Right kidney (tissue), 9 donors: ENCODE measurements around the gene PCDH7.

Source experiments
- DNase-seq: peaks from one replicate; pipeline ENCODE4 v3.0.0-alpha.2; 2016
- long read RNA-seq, 8 donors: transcript quantifications; one replicate each; lab custom pipeline, GENCODE V29; 2026

The PCDH7 gene, protein sequence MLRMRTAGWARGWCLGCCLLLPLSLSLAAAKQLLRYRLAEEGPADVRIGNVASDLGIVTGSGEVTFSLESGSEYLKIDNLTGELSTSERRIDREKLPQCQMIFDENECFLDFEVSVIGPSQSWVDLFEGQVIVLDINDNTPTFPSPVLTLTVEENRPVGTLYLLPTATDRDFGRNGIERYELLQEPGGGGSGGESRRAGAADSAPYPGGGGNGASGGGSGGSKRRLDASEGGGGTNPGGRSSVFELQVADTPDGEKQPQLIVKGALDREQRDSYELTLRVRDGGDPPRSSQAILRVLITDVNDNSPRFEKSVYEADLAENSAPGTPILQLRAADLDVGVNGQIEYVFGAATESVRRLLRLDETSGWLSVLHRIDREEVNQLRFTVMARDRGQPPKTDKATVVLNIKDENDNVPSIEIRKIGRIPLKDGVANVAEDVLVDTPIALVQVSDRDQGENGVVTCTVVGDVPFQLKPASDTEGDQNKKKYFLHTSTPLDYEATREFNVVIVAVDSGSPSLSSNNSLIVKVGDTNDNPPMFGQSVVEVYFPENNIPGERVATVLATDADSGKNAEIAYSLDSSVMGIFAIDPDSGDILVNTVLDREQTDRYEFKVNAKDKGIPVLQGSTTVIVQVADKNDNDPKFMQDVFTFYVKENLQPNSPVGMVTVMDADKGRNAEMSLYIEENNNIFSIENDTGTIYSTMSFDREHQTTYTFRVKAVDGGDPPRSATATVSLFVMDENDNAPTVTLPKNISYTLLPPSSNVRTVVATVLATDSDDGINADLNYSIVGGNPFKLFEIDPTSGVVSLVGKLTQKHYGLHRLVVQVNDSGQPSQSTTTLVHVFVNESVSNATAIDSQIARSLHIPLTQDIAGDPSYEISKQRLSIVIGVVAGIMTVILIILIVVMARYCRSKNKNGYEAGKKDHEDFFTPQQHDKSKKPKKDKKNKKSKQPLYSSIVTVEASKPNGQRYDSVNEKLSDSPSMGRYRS (N-terminal part only)
- long read RNA-seq, donor 1, full-length matches to known transcripts, result 1 of 1 reads
- long read RNA-seq, donor 1, partial matches to known transcripts, result 0 of 1 reads
- long read RNA-seq, donor 1, other reads (novel, unspliced or antisense), result 0 of 1 reads
- long read RNA-seq, donor 2, full-length matches to known transcripts, result 5 of 5 reads
- long read RNA-seq, donor 2, partial matches to known transcripts, result 0 of 5 reads
- long read RNA-seq, donor 2, other reads (novel, unspliced or antisense), result 0 of 5 reads
- long read RNA-seq, donor 3, full-length matches to known transcripts, result 5 of 5 reads
- long read RNA-seq, donor 3, partial matches to known transcripts, result 0 of 5 reads
- long read RNA-seq, donor 3, other reads (novel, unspliced or antisense), result 0 of 5 reads
- long read RNA-seq, donor 4, full-length matches to known transcripts, result 13 of 21 reads
- long read RNA-seq, donor 4, partial matches to known transcripts, result 8 of 21 reads
- long read RNA-seq, donor 4, other reads (novel, unspliced or antisense), result 0 of 21 reads
- long read RNA-seq, donor 5, full-length matches to known transcripts, result 7 of 7 reads
- long read RNA-seq, donor 5, partial matches to known transcripts, result 0 of 7 reads
- long read RNA-seq, donor 5, other reads (novel, unspliced or antisense), result 0 of 7 reads
- long read RNA-seq, donor 6, full-length matches to known transcripts, result 8 of 8 reads
- long read RNA-seq, donor 6, partial matches to known transcripts, result 0 of 8 reads
- long read RNA-seq, donor 6, other reads (novel, unspliced or antisense), result 0 of 8 reads
- long read RNA-seq, donor 7, full-length matches to known transcripts, result 9 of 18 reads
- long read RNA-seq, donor 7, partial matches to known transcripts, result 9 of 18 reads
- long read RNA-seq, donor 7, other reads (novel, unspliced or antisense), result 0 of 18 reads
- long read RNA-seq, donor 8, full-length matches to known transcripts, result 3 of 3 reads
- long read RNA-seq, donor 8, partial matches to known transcripts, result 0 of 3 reads
- long read RNA-seq, donor 8, other reads (novel, unspliced or antisense), result 0 of 3 reads

- DNase-seq, result peak; percentile 80
Observed at GRCh38 chr4:30720021-30720660, at the start of gene PCDH7. PCDH7 (plus strand) TSS chr4:30720369; CDS start chr4:30721423, 1,054 bp downstream.

DNA sequence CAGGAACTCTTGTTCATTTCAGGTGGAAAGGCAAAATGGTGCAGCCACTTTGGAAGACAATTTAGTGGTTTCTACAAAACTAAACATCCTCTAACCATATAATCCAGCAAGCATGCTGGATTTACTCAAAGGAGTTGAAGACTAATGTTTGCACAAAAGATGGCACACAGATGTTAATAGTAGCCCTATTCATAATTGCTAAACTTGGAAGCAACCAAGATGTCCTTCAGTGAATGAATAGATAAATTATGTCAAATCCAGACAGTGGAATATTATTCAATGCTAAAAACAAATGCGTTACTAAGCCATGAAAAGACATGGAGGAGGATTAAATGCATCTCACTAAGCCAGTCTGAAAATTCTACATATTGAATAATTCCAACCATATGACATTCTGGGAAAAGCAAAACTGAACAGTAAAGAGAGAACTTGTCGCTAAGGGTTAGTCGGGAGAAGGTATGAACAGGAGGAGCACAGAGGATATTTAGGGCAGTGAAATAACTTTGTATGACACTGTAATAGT, 48.2 kb upstream of the PCDH7 start:
- no peak for DNase-seq

DNA sequence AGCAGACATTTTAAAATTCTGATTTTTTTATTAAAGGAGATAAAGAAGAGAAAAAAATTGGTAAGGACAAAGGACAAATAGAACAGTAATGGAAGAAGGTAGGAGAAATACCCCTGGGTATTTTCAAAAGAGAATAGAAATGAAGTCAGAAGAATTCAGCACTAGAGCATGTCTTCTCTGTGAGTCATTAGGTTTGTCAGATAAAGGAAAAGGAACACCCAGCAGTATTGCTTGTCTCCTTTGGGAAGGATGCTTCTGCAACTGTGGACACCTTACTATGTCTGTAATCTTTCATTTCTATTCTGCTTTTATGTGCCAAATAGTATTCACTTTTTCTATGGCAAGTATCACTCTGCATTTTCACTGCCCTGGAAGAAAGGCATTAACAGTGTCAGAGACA, 24.0 kb upstream of the PCDH7 start:
- DNase-seq, result no peak

DNA sequence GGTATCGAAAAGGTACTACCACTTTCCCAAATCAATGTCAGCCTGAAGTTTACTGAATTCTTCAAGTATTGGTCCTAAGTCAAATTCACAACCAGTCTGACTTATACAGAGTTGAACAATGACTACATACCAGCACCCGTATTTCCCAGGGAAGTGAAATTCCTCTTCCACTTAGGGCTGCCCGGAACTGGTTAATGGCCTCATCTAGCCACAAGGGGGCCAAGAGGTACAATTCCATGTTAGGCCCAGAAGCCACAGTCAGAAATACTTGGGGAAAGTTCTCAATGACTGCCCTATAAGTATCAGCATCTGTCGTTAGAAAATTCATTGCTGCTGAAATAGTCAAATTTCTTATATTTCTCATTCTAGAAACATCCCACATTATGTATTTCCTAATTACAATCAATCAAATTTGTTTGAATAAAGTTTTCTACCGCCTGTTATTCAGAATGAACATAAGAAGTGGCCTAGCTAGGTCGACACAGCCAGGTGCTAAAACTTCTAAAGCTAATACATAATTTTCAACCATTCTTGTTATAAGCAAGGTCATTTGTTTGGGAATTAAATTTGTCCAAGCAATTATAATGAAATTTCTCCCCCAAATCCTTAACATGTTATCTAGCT, 5.6 kb upstream of the PCDH7 start:
- DNase-seq, result no peak

DNA sequence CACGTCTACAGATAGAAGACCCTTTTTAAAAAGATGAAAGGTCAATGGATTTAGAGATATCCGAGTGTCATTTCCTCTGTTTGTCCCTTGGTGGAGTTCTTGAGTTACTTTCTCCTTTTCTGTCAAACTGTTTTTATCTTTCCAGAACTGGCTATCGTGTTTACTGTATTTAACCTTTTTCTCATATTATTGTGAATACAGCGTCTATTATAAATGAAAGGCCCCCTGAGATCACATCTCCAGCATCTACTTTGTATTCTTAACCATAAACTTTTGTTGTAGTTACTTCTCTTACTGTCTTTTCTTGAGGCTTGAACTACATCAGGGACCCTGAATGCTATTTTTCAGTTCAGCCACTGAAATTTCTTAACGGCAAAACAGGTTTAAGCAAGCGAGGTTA, 4.0 kb upstream of the PCDH7 start:
- peak; percentile 42 for DNase-seq

- peak; percentile 41 for DNase-seq
Observed at GRCh38 chr4:30716681-30717207, 3.4 kb upstream of the PCDH7 start.

DNA sequence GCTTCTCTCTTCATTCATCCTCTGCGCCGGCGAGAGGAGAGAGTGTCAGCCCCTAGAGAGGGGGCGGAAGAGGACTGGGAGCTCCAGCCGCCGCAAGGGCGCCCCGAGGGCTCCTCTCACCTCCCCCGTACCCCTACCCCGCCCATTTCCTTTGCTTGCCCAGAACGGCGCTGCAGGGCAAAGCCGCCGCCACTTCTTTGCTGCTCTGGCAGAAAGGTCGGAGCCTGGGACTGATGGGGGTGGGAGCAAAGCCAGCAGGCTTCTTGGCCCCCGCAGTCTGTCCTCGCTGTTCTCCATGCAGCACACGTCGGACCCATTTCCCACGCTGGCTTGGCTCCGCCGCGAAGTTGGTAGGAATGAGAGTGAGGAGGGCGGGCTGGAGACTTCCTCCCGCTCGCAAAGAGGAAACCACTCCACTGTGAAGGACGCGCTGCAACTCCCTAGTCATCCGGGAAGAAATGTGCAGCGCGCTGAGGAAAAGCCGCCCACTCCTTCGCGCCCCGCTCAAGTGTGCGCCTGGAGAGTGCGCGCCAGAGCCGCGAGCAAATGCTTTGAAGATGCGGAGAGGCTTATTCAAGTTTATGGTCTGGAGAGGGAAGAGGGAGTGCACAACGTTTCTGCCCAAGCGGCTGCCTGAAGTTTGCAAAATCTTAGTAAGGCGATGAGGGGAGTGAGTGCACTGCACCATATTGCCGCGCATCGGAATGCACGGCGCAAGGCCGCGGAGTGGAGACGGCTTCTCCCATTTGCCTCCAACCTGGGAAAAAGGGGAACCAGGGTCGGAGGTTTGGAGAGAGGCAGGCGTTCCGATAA, 2.8 kb upstream of the PCDH7 start:
- peak; percentile 92 for DNase-seq

GRCh38 chr4:30718021-30718542, 2.1 kb upstream of the PCDH7 start:
- peak; percentile 89 for DNase-seq

- DNase-seq, result no peak
Observed at GRCh38 chr4:30718641-30719453, 1.3 kb upstream of the PCDH7 start.

DNA sequence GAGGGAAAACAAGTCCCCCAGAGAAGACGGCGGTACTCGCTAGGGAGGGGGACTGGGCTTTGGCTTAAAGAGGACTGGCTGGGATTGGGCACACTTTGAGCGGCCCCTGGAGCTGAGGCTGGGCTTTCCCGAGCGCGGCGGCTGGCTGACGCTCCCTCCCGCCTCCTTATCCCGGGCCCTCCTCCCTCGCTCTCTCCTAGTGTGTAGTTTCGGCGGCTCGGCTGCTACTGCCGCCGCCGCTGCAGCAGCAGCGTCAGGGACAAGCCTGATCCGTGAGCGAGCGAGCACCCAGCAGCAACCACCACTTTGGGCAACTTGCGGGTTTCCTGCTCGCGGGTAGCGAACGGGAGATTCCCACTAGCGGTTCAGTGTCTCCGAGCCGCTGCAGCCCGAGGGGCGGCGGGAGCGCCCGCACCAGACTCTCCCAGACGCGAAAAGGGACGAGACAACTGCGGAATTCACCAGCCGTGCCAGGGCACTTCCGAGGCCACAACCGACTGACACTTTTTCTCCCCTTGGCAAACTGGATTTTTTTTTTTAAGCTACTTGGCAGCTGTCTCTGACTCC, 632 bp upstream of the PCDH7 start:
- DNase-seq, result peak; percentile 91

DNA sequence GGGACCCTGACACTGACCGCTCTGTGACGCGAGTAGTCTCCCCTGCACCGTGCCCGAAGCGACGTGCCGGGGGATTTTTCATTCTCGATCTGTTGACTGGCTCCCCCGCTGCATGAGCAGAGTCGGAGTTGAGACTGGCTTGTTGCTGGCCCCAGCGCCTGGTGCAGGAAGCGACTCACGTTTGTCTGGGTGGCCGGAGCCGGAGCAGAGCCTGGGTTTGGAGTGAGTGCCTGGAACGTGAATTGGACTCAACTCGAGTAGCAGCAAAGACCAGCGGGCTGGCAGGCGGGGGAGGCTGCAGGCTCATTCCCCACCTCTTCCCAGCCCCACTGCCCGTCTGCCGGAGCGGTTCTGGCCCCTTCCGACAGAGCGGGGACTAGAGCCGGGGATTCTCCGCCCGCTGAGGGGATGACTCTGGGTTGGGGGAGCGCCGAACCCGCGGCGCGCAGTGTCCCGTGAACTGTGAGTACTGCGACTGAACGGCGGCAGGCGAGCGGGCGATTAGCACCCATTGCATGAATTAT, 554 bp downstream of the PCDH7 start:
- DNase-seq, result peak; percentile 84

- peak; percentile 79 for DNase-seq
Observed at GRCh38 chr4:30721185-30722091, 1.3 kb downstream of the PCDH7 start.

GRCh38 chr4:30722092-30722358, 1.9 kb downstream of the PCDH7 start:
- peak; percentile 70 for DNase-seq

GRCh38 chr4:30722359-30723200, 2.4 kb downstream of the PCDH7 start:
- peak; percentile 52 for DNase-seq
